ENCODE results near the gene GPC3. TPM values are rescaled to one million over a fixed set of nuclear protein-coding genes. Genes with fewer than 3 reads are reported as not detected.
"Not testable (repeated sequence)": the region's sequence is repeated elsewhere in the genome, so short reads cannot be mapped to it uniquely, and the experiment has no call there.

GPC3 gene
- total RNA-seq, 1 donor from 2014 or later, result 4.9 TPM

- no peak for DNase-seq (ENCODE audit: low spot score)
These were observed 338.7 kb downstream of the GPC3 start for GRCh38 chrX:133646719-133647116.

- no peak for DNase-seq (ENCODE audit: low spot score)
These were observed 339.2 kb downstream of the GPC3 start for GRCh38 chrX:133645977-133646718.

GRCh38 chrX:133645256-133645655, 340.1 kb downstream of the GPC3 start:
- DNase-seq (ENCODE audit: low spot score), result no peak

GRCh38 chrX:133640161-133641015, 345.0 kb downstream of the GPC3 start:
- DNase-seq (ENCODE audit: low spot score), result no peak

GRCh38 chrX:133639726-133640125, 345.7 kb downstream of the GPC3 start:
- no peak for DNase-seq (ENCODE audit: low spot score)

- DNase-seq (ENCODE audit: low spot score), result no peak
These were observed 347.1 kb downstream of the GPC3 start for GRCh38 chrX:133638285-133638684.

- DNase-seq (ENCODE audit: low spot score), result no peak
These were observed 347.6 kb downstream of the GPC3 start for GRCh38 chrX:133637765-133638164.

- DNase-seq (ENCODE audit: low spot score), result no peak
These were observed 349.4 kb downstream of the GPC3 start for GRCh38 chrX:133636009-133636408.

GRCh38 chrX:133634416-133634815, 351.0 kb downstream of the GPC3 start:
- no peak for DNase-seq (ENCODE audit: low spot score)

GRCh38 chrX:133633950-133634349, 351.4 kb downstream of the GPC3 start:
- no peak for DNase-seq (ENCODE audit: low spot score)

GRCh38 chrX:133633162-133633561, 352.2 kb downstream of the GPC3 start:
- DNase-seq (ENCODE audit: low spot score), result no peak

GRCh38 chrX:133630362-133630761, 355.0 kb downstream of the GPC3 start:
- DNase-seq (ENCODE audit: low spot score), result no peak

GRCh38 chrX:133627673-133628072, 357.7 kb downstream of the GPC3 start:
- DNase-seq (ENCODE audit: low spot score), result no peak

- not testable (repeated sequence) for DNase-seq (ENCODE audit: low spot score)
These were observed 364.0 kb downstream of the GPC3 start for GRCh38 chrX:133621384-133621783.

- DNase-seq (ENCODE audit: low spot score), result no peak
These were observed 373.7 kb downstream of the GPC3 start for GRCh38 chrX:133611676-133612075.

- DNase-seq (ENCODE audit: low spot score), result no peak
These were observed 375.3 kb downstream of the GPC3 start for GRCh38 chrX:133610056-133610455.

- DNase-seq (ENCODE audit: low spot score), result no peak
These were observed 376.2 kb downstream of the GPC3 start for GRCh38 chrX:133609166-133609565.

GRCh38 chrX:133608406-133608805, 377.0 kb downstream of the GPC3 start:
- no peak for DNase-seq (ENCODE audit: low spot score)

GRCh38 chrX:133607419-133608348, 377.7 kb downstream of the GPC3 start:
- no peak for DNase-seq (ENCODE audit: low spot score)

GRCh38 chrX:133606990-133607389, 378.4 kb downstream of the GPC3 start:
- DNase-seq (ENCODE audit: low spot score), result no peak

GRCh38 chrX:133604801-133605200, 380.6 kb downstream of the GPC3 start:
- DNase-seq (ENCODE audit: low spot score), result no peak

- no peak for DNase-seq (ENCODE audit: low spot score)
These were observed 382.5 kb downstream of the GPC3 start for GRCh38 chrX:133602881-133603280.
